Kidney tubule cell (primary cell): ENCODE results near the gene PDXDC1.
"Not testable (repeated sequence)": the region's sequence is repeated elsewhere in the genome, so short reads cannot be mapped to it uniquely, and the experiment has no call there.

Experiments used
- DNase-seq: peaks from one replicate; pipeline ENCODE4 v3.0.0-alpha.2; 2018; ENCODE audit warnings: low spot score

Gene PDXDC1

DNA sequence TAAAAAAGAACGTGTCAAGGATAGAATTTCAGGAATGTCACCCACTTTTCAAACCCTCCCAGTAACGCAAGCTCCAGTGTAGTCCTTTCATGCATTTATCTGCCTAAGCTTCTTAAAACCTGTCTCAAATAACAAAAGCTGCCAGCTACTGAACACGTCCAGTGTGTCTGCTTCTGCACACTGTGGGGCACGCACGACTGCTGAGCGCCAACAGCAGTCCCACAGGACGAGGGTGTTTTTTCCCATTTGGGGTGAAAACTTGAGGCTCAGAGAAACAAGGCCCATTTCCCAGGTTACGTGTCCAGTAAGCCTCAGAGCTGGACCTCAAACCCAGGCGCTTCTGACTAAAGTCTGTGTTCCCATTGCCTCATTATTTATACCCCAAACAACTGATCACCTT lies 63.9 kb downstream of the PDXDC1 start:
- DNase-seq = no peak

DNA sequence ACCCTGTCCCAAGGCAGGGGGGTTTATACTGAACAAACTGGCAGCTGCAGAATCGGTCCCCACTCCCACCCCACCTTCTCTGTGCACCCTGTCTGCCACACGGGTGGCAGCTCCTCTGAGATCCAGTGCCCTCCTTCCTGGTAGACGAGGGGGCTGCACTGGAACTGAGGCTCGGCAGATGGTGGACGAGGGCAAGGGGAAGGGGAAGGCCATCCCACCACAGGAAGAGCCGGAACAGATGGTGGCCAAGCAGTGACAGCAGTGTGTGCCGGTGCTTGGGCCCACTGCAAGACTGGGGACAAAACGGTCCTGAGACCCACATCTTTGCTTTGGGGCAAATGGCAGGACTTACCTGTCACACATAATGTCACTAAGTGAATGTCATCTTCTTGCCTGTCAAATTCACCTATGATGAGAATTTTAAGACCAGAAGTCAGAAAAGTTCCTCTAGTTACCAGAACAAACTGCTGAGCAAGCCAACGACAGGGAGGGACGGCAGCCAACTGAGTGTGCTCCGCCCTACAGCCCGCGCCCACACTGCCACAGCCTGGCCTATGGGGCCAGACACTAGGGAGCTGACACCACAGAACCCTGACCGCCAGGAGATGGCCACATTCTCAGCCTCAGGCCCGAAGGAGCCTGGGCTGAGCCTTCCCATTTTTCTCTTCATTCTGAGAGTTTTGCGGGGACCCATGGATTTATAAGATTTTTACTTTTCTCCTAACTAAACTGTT lies 66.6 kb downstream of the PDXDC1 start:
- no peak for DNase-seq

DNA sequence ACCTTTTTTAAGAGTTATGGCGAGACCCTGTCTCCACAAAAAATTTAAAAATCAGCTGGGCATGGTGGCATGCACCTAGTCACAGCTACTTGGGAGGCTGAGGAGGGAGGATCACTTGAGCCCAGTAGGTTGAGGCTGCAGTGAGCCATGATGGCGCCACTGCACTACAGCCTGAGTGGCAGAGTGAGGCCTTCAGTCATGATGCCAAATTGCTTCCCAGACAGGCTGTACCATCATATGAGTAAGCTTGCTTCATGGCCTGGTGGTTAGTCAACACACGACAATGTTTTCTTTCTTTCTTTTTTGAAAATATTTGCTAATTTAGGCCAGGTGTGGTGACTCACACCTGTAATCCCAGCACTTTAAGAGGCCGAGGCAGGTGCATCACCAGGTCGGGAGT lies 68.5 kb downstream of the PDXDC1 start:
- DNase-seq = peak; percentile 77

DNA sequence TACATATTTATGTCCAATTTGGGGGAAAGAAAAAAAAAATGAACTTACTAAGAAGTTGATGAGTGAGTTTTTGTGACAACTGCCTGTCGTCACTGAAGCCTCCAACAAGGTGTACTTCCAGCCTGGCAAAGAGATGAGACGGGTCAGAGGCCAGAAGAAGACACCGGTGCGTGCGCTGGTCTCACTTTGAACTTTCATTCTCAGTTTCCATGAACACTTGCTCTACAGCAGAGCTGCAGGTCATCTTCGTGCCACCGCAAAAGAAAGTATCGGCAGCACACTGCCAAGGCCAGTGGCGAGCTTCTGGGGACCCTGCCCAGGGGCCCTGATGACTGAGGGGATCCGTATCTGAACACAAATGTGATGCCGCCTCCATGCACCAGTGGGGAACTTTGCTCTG lies 69.5 kb downstream of the PDXDC1 start:
- no peak for DNase-seq

DNA sequence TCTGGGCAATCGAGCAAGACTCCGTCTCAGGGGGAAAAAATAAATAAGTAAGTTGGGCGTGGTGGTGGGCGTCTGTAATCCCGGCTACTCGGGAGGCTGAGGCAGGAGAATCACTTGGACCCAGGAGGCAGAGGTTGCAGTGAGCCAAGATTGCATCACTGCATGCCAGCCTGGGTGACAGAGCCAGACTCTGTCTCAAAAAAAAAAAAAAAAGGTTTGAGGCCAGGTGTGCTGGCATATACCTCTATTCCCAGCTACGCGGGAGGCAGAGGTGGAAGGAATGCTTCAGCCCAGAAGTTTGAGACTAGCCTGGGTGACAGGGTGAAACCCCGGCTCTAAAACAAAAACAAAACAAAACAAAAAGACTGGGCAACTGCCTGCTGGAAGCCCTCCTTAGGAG lies 70.4 kb downstream of the PDXDC1 start:
- DNase-seq = not testable (repeated sequence)

DNA sequence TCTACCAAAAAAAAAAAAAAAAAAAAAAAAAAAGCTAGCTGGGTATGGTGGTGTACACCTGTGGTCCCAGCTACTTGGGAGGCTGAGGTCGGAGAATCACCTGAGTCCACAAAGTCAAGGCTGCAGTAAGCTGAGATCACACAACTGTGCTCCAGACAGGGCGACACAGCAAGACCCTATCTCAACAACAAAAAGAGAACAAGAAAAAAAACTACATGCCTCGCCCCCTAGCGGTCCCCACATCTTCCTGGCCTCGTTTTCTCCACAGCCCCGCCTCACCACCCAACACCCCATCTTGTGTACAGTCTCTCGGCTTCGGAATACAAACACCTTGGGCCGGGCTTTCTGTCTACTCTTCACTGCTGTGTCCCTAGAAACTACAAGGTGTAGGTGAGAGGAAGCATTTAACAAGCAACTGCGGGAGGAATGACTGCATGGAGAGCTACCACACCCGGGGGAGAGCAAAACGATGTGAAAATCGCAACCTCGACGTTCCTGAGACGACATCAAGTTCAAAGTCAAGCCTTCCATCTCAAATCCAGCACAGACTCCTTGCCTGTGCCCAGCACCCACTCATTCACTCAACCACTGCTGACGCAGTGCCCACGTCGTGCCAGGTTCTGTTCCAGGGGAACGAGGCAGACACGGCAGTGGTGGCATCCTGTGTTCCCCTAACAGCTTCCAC lies 72.0 kb downstream of the PDXDC1 start:
- DNase-seq = no peak

DNA sequence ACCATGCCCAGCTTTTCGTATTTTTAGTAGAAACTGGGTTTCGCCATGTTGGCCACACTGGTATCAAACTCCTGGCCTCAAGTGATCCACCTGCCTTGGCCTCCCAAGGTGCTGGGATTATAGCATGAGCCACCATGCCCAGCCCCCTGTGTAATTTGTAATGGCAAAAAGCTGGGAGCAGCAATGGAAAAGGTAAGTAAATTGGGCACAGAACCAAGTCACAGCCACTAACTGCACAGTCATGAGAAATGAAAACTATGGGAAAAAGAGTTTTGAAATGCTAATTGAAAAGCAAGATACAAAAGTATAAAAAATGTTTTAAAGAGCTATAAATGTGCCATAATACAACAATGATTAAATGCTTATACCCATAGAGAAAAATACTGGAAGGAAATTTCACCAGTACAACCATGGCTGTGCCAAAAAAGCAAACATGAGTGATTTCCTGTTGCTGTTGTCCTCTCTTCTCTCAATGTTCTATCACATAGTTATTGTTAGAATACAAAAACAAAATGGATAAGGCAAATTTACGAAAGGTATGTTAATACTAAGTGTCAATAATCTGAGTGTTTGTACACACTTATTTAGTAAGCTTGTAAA lies 74.9 kb downstream of the PDXDC1 start:
- DNase-seq = no peak

DNA sequence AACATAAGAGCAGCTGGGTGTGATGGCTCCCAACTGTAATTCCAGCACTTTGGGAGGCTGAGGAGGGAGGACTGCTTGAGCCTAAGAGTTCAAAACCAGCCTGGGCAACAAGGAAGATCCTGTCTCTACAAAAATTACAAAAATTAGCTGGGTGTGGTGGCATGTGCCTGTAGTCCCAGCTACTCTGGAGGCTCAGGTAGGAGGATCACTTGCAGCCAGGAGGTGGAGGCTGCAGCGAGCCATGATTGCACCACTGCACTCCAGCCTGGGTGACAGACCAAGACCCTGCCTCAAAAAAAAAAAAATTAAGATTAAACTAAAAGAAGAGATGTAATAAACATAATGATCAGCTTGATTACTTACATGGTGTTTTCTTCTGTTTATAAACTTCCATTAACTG lies 75.6 kb downstream of the PDXDC1 start:
- DNase-seq = not testable (repeated sequence)

DNA sequence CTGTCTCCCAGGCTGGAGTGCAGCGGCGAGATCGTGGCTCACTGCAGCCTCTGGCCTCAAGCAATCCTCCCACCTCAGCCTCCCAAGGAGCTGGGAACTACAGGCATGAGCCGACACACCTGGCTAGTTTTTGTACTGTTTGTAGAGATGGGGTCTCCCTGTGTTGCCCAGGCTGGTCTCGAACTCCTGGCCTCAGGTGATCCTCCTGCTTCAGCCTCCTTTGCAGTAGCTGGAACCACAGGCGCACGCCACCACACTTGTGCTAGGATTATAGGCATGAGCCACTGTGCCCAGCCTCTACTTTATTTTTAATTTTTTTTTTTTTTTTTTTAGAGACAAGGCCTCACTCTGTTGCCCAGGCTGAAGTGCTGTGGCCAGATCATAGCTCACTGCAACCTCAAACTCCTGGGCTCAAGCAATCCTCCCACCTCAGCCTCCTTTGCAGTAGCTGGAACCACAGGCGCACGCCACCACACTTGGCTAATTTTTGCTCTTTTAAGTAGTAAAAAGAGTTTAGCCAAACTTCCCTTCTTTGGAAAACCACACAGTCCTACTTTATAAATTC lies 76.6 kb downstream of the PDXDC1 start:
- DNase-seq = no peak

DNA sequence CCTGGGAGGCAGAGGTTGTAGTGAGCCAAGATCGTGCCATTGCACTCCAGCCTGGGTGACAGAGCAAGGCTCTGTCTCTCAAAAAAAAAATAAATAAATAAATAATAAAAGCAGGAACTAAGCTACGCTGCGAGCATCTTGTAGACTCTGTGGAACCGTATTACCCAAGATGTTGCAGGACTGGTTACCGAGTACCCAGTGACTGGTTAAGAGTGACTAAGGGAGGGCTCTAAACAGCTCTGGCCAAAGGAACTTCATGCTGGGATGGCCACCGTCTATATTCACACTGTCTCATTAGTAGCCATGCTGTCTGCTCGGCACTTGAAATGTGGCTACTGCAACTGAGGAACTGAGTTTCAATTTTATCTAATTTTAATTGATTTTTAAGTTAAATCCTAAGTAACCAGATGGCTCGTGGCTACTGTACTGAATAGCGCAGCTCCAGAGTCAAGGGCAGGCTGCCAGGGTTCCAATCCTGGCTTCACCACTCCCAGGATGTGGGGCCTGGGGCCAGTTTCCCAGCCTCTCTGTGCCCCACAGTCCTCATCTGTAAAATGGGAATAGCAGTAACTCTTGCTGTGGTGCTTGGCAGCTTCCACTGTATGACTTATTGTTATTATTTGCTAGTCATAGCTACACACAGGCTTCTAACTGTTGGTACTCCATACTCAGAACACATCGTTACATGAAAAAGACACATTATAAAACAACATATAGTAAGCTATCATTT lies 78.1 kb downstream of the PDXDC1 start:
- DNase-seq = peak; percentile 9

DNA sequence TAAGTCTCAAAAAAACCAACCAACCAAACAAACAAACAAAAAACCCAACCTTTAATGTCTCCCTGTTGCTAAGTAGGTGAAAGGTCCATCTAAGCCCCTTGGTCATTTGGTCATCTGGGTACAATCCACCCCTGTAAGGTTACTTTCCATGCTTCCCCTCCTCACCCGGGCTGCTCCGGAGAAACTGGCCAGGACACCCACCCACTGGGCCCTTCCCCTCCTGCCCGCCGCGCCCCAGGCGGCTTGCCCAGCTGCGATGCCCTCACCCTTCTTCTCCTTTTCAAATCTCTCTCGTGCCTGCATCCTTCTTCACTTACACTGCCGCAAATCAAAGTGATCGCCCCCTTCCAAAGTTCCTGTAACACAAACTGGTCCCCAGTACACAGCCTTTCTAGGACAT lies 79.1 kb downstream of the PDXDC1 start:
- DNase-seq = no peak

DNA sequence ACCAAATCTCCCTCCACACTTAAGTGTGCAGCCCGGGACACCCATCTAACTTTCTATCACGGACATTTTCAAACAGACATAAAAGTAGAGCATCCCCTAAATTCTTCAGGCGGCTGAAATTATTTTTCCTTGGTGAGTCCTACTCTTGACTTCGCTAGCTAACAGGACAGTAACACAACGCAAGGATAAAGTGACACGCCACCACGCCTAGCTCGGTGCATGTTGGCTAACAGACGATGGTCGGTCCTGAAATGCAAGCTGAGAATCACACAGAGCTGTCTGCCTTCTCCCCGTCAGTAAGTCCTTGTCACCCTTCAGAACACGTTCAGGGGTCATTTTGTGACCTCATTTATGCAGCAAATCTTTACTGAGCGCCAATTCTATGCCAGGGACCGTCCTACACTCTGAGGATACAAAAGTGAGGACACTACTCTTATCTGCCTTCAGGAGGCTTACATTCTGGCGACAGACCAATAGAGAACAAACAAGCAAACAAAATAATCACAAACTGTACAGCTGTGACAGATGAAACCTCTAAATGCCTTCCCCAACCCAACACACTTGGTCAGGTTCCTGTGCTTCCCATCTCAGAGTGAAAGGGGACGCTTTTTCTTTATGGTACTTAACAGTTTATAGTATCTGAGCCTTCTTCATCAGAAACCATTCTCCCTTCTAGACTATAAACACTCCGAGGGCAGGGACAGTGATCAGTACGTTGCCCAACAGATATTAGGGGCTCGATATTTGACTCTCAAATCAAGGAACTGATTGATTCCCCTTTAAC lies 79.7 kb downstream of the PDXDC1 start:
- DNase-seq = no peak

DNA sequence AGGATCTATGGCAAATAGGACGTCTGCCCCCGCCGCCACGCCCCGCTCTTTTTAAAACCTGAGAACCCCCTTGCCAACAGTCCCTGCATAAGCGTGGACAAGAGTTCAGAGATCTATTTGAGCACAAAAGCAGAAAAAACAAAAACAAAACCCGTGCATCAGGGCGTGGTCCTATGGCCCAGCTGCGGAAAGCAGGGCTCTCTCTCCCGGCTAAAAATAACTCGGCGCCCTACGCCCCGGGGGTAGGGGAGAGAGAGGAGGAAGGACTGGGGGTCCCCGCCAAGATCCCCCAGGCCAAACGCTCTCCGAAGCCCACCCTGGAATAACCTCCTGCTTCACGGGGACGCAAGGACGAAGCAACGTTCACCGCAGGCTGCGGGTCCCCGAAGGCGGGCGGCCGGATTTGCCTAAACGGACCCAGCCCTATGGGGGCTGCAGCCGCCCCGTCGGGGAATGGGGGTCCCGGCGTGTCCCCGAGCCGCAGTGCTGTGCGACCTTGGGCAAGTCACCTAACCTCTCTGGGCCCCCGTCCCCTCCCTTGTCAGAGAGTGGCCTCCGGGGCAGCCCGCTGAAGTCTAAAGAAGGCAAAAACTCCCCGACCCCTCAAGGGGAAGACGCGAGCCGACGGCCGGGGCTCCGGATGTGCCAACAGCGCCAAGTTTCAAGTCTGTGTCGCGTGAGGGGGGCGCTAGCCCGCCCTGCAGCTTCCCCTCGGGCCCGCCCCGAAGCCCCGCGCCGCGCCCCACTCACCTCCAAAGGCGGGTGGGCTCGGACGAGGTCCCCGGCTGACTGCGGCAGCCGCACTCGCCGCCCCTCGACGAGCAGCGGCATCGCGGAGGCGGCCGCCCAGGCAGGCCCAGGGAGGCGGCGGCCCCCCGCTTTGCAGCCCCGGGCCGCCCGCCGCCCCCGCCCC lies 80.6 kb downstream of the PDXDC1 start:
- DNase-seq = no peak

DNA sequence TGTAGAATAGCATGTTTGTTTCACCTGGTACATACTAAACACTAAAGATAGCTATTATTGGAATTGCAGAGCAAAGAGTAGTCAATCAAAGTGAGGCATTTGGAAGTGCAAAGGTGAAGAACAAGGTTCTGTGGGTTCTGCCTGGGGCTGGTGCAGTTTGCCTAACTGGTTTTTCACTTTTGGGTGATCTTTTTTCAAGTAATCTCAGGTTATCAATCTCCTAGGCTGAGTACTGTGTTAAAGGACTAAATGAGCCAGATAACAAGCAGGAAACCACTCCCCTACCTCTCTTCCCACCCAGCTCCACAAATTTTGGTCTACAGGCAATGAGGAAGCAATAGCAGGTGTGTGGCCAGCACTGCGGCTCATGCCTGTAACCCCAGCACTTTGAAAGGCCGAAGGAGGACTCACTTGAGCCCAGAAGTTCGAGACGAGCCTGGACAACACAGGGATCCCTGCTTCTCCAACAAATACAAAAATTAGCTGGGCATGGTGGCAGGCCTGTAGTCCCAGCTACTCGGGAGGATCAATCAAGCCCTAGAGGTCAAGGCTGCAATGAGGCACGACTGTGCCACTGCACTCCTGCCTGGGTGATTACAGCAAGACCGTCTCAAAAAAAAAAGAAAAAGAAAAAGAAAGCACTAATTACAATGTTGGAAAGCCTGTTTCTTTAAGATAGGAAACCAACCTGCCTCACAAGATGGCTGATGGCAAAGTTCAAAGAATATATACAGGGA lies 83.0 kb downstream of the PDXDC1 start:
- DNase-seq = no peak

DNA sequence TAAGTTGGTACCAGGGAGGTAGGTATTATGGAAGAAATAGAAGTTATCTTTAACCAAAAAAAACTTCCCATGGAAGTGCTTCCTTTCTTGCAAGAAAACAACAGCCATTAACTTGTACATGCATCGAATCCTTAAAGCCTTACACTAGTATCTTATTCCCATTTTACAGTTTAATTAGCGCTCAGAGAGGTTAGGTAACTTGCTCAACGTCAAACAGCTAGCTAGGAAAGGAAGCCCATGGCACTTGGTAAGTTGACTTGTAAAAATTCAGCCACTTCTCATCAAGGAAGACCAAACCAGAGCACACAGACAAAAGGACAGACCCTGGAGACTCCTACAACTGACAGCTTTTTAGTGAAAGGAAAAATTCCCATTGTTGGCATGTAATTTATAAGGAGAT lies 84.5 kb downstream of the PDXDC1 start:
- DNase-seq = no peak

DNA sequence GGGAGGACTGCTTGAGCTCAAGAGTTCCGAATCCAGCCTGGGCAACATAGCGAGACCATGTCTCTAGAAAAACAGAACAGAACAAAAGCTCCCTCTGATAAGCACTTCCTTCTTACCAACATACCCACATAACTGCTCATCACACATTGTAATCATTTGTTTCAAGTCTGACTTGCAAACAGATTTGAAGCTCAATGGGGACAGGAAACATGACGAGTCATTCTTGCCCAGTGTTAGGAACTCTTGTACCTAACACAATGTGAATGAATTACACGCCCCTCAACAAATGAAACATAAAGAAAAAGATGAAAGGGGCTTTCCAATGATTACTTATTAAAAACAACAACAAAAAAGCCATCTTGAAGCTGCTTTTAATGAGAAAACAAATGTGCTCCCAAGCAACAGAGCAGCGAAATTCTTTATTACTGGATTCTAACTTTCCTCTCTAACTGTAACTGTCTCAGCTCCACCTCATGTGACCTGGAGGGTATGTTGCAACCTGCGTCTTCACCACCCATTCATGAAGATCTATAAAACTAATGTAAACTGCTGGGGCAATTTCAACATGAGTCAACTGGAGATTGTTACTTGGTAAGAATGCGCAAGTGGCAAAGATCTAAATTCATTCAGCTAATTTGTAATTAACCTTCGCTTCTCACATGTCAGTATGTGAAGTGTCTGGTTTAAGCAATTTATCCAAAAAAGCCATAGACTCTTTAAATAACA lies 87.4 kb downstream of the PDXDC1 start:
- peak; percentile 68 for DNase-seq

DNA sequence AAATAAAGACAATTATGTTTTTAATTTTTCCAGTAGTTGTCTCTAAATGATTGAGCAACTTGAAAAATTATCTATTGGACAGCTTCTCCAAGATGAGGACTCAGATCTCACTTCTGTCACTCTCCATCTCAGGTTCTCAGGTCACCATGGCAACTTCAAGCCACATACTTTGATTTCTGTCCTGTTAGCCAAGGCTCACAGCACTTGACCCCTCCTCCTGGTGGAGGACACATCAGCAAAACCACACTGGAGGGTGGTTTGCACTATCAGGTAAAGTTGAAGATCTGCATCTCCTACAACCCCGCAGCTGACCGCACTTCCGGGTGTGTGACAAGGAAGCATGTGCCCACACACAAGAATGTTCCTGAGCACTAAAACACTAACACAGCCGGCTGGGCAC lies 91.1 kb downstream of the PDXDC1 start:
- DNase-seq = not testable (repeated sequence)

DNA sequence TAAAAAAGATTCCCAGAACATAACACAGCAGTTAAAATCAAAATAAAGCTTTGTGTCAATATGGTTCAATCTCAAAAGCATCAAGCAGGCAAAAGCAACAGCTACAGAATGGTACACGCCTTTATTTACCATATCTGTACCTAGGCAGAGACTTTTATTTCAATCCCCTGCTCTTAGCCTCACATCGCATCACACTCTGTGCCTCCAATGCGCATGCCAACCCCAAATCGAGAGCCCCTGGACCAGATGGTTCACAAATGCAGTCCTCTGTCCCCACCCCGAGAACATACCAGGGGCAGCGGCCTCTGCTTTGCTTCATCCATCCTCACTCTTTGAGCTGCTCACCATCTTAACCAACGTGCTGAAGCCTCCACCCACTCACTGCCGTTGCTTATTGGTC lies 91.9 kb downstream of the PDXDC1 start:
- not testable (repeated sequence) for DNase-seq

DNA sequence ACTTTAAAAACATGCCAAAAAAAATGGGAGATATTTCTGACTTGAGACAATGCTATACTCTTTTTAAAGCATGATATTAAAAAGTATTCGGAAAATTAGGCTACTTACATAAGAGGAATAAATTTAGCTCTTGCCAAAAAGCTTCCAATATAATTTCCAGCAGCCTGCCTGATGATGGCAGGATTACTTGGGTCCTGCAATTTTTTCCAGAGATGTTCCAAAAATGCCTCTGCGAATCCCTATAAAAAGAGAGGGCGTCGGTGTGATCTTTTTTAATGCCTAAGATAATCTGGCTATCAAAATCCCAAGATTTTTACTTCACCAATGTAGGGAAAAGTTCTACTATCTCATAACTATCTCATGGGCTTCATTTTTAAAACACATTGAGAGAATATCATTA lies 96.2 kb downstream of the PDXDC1 start:
- DNase-seq = not testable (repeated sequence)
